ENCODE results near the gene CD4. TPM values are rescaled to one million over a fixed set of nuclear protein-coding genes. Genes with fewer than 3 reads are reported as not detected.

Gene CD4
- total RNA-seq, 1 donor from 2014 or later: 0.75 TPM

- no peak overlapping the region for H3K4me3 ChIP-seq (ENCODE audit: low read depth, low read length)
- no peak for TF ChIP-seq CTCF (conservative IDR thresholded peaks at IDR 0.05; ENCODE audit: low read depth, low read length)
- no peak for DNase-seq (ENCODE audit: low read depth)
These were observed 44.0 kb downstream of the CD4 start for GRCh38 chr12:6833189-6833890.

- no peak for TF ChIP-seq CTCF (conservative IDR thresholded peaks at IDR 0.05; ENCODE audit: low read depth, low read length)
- H3K4me3 ChIP-seq (ENCODE audit: low read depth, low read length): no peak overlapping the region
- no peak for DNase-seq (ENCODE audit: low read depth)
These were observed 44.9 kb downstream of the CD4 start for GRCh38 chr12:6834254-6834653.

DNA sequence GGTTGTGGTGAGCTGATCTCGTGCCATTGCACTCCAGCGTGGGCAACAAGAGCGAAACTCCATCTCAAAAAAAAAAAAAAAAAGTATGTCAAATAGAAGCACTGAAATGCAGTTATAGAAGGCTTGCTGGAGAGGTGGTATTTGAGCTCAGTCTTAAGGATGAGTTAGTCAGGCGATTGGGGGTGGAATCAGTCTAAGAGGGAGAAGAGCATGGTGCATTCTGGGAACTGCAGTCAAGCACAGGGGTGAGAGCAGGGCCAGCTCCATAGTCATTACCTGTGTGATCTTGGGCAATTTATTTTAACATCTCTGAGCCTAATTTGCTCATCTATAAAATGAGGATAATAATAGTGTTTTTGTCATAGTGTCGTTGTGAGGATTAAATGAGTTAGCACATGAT is 45.5 kb downstream of the CD4 start:
- H3K4me3 ChIP-seq (ENCODE audit: low read depth, low read length): no peak overlapping the region
- no peak for TF ChIP-seq CTCF (conservative IDR thresholded peaks at IDR 0.05; ENCODE audit: low read depth, low read length)
- DNase-seq (ENCODE audit: low read depth): no peak

DNA sequence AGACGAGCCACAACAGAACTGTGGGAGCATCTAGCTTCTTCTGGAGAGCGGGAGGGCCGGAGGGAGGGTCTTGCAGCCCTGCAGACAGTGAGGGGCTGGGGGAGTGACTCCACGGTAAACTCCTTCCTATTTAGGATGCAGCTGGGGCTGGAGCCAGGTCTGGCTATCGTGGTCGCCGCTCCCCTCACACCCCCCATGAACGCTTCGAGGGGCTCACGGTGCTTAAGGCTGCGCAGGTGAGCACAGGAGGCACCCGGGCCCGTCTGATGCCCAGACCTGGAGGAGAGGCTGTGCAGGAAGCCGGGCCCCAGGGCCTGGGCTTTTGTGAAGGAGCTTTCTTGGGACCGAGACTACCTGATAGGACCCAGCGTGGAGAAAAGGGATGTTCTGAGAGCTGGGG is 47.5 kb downstream of the CD4 start:
- no peak overlapping the region for H3K4me3 ChIP-seq (ENCODE audit: low read depth, low read length)
- no peak for DNase-seq (ENCODE audit: low read depth)
- no peak for TF ChIP-seq CTCF (conservative IDR thresholded peaks at IDR 0.05; ENCODE audit: low read depth, low read length)

GRCh38 chr12:6837370-6838060 is 48.2 kb downstream of the CD4 start:
- no peak for DNase-seq (ENCODE audit: low read depth)
- H3K4me3 ChIP-seq (ENCODE audit: low read depth, low read length): no peak overlapping the region
- TF ChIP-seq CTCF (conservative IDR thresholded peaks at IDR 0.05; ENCODE audit: low read depth, low read length): no peak

- no peak for TF ChIP-seq CTCF (conservative IDR thresholded peaks at IDR 0.05; ENCODE audit: low read depth, low read length)
- H3K4me3 ChIP-seq (ENCODE audit: low read depth, low read length): no peak overlapping the region
- DNase-seq (ENCODE audit: low read depth): no peak
These were observed 49.5 kb downstream of the CD4 start for GRCh38 chr12:6838854-6839253.

Data from epithelial cell of proximal tubule (primary cell).